HCT116 (cell line): ENCODE measurements around the gene NPIPB4. TPM values are rescaled to one million over a fixed set of nuclear protein-coding genes. Genes with fewer than 3 reads are reported as not detected.
"Not testable (repeated sequence)": the region's sequence is repeated elsewhere in the genome, so short reads cannot be mapped to it uniquely, and the experiment has no call there.

Experiments used
- ATAC-seq: fragments of 200-7000 bp; cut with Tn5 transposase; 2 replicates; pipeline ENCODE4 v1.9.1; 2020; ENCODE audit warnings: mild to moderate bottlenecking, moderate library complexity
- BruUV-seq: library from RNA; stranded (reverse); fragments of 400-500 nt; replicated peaks from 2 replicates; lab custom pipeline; 2021; lab: Mats Ljungman, UMichigan
- CTCF ChIA-PET: fragments of 300-600 bp; sonication (Branson Sonifier 250); formaldehyde crosslinking; loops from one replicate; lab custom pipeline; 2021; ENCODE audit warnings: antibody characterized with exemption; lab: Charles Lee
- POLR2A ChIA-PET: fragments of 300-600, 350-600 bp; sonication (Branson Sonifier 250); formaldehyde crosslinking; loops from one replicate; lab custom pipeline; 2021; ENCODE audit warnings: antibody characterized with exemption; lab: Charles Lee
- RAD21 ChIA-PET, 2 experiments: fragments of 300-600 bp; sonication (Branson Sonifier 250); formaldehyde crosslinking; loops; one replicate each; lab custom pipeline; 2023; ENCODE audit warnings: low total read pairs in 2 of 2; ENCODE audit not compliant: uncharacterized antibody in 2 of 2, unreplicated experiment in 2 of 2, low non-redundant PET in 1 of 2; lab: Charles Lee
- DNase-seq: peaks from one replicate; pipeline ENCODE4 v3.0.0-alpha.2; 2010; ENCODE audit warnings: low read depth, low spot score
- H2AFZ ChIP-seq: fragments of 200-600 bp; shearing (Covaris generic), sonication (generic); 2 replicates; pipeline ENCODE4 v1.6.1; 2017; ENCODE audit warnings: low read depth, mixed run types, mixed read lengths, antibody characterized with exemption, low read length; ENCODE audit not compliant: poor library complexity, severe bottlenecking
- H3K27ac ChIP-seq: 2 replicates; pipeline ENCODE4 v1.5.1; 2012; ENCODE audit warnings: low read depth, low read length
- H3K27me3 ChIP-seq: fragments of 200-600 bp; sonication (generic); 2 replicates; pipeline ENCODE4 v1.6.1; 2016; ENCODE audit warnings: mixed run types, low read length, mixed read lengths; ENCODE audit not compliant: insufficient read depth
- H3K36me3 ChIP-seq, 2 experiments: fragments of 200-500 bp in 1 of 2; fragments of 200-600 bp in 1 of 2; sonication (Bioruptor generic) in 1 of 2; sonication (generic) in 1 of 2; 2 replicates each; pipeline versions ENCODE4 v1.5.1 to v1.6.1; 2014 to 2016; ENCODE audit warnings: low read length in 2 of 2, inconsistent platforms in 1 of 2, mixed read lengths in 1 of 2, mixed run types in 1 of 2; ENCODE audit not compliant: insufficient read depth in 2 of 2, control insufficient read depth in 1 of 2
- H3K4me1 ChIP-seq, 2 experiments: fragments of 200-600 bp in 1 of 2; sonication (generic) in 1 of 2; 2 replicates each; pipeline versions ENCODE4 v1.5.1 to v1.6.1; 2012 to 2017; ENCODE audit warnings: low read length in 2 of 2, inconsistent platforms in 1 of 2, mild to moderate bottlenecking in 1 of 2, mixed read lengths in 1 of 2, mixed run types in 1 of 2, moderate library complexity in 1 of 2; ENCODE audit not compliant: insufficient read depth in 2 of 2, control insufficient read depth in 1 of 2
- H3K4me2 ChIP-seq: fragments of 200-600 bp; sonication (generic); 2 replicates; pipeline ENCODE4 v1.6.1; 2017; ENCODE audit warnings: mixed run types, low read length, mixed read lengths
- H3K4me3 ChIP-seq, 2 experiments: fragments of 200-600 bp in 1 of 2; sonication (generic) in 1 of 2; replicated peaks in 1 of 2; 2 replicates each; pipeline ENCODE4 v1.5.1; 2011 to 2016; ENCODE audit warnings: low read length in 2 of 2, control low read depth in 1 of 2, low read depth in 1 of 2, mild to moderate bottlenecking in 1 of 2, mixed read lengths in 1 of 2, mixed run types in 1 of 2
- H3K79me2 ChIP-seq: fragments of 200-600 bp; sonication (generic); 2 replicates; pipeline ENCODE4 v1.6.1; 2017; ENCODE audit warnings: mild to moderate bottlenecking, mixed run types, low read length, moderate library complexity, mixed read lengths; ENCODE audit not compliant: insufficient read depth
- H3K9ac ChIP-seq: fragments of 200-600 bp; sonication (generic); 2 replicates; pipeline ENCODE4 v1.6.1; 2016; ENCODE audit warnings: low read length, mixed read lengths
- H3K9me2 ChIP-seq: fragments of 200-600 bp; sonication (generic), shearing (Covaris generic); 2 replicates; pipeline ENCODE4 v1.6.1; 2017; ENCODE audit warnings: mixed run types, mild to moderate bottlenecking, moderate library complexity; ENCODE audit not compliant: insufficient read depth
- H3K9me3 ChIP-seq, 2 experiments: fragments of 200-500 bp in 1 of 2; fragments of 200-600 bp in 1 of 2; sonication (Bioruptor generic) in 1 of 2; sonication (generic) in 1 of 2; 2 replicates each; pipeline ENCODE4 v1.6.1; 2014 to 2017; ENCODE audit warnings: low read length in 2 of 2, mixed read lengths in 2 of 2, inconsistent platforms in 1 of 2, low read depth in 1 of 2, mild to moderate bottlenecking in 1 of 2, mixed run types in 1 of 2, moderate library complexity in 1 of 2; ENCODE audit not compliant: control insufficient read depth in 1 of 2, insufficient read depth in 1 of 2
- H4K20me1 ChIP-seq: fragments of 200-600 bp; sonication (generic), shearing (Covaris generic); 2 replicates; pipeline ENCODE4 v1.6.1; 2017; ENCODE audit warnings: mixed run types, mild to moderate bottlenecking, moderate library complexity; ENCODE audit not compliant: insufficient read depth
- intact Hi-C: fragments of 100-400 bp; cut with micrococcal nuclease; formaldehyde crosslinking; loops from 2 replicates; pipeline ENCODE4 v1.10.0; 2022
- total RNA-seq: library from RNA; stranded (reverse); gene quantifications from one replicate; pipeline ENCODE4 v1.2.1, GENCODE V29; 2021; ENCODE audit not compliant: unreplicated experiment

The NPIPB4 gene
- total RNA-seq, 1 experiment from 2014 or later: 68.3 TPM

GRCh38 chr16:21815694-21816093 is 41.9 kb downstream of the NPIPB4 start:
- CTCF ChIA-PET, intact Hi-C loops: not testable (repeated sequence)

DNA sequence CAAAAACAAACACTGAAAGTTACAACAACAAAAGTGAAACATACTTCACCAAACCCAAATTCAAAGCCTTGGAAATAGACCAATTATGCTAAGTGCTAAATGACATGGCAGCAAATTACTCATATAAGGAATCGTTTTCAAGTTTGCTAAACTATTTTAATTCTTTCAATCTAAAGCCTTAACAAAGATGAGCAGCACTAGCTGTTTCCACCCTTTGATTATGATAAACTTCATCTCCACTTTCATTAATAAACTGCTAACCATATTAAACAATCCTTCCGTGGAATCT is 55.2 kb downstream of the NPIPB4 start:
- H2AFZ ChIP-seq, H3K27me3 ChIP-seq, H4K20me1 ChIP-seq, ATAC-seq, RAD21 ChIA-PET, H3K9me2 ChIP-seq, H3K4me1 ChIP-seq, H3K27ac ChIP-seq, DNase-seq, H3K4me3 ChIP-seq, H3K36me3 ChIP-seq, H3K9me3 ChIP-seq, POLR2A ChIA-PET, BruUV-seq, H3K79me2 ChIP-seq, H3K9ac ChIP-seq, H3K4me2 ChIP-seq: not testable (repeated sequence)
- intact Hi-C loops: loop anchor here (10.0 kb wide), 1 partner anchor 148 kb away; the partner anchor contains the start of gene IGSF6
- CTCF ChIA-PET: interaction anchor here (0.6 to 0.9 kb wide), 2 partner anchors 145 to 218 kb away, joined by 3 read pairs; no protein-coding TSS in a partner anchor

More at GRCh38 chr16:21815694-21816093, 41.9 kb downstream of the NPIPB4 start:
- POLR2A ChIA-PET, H3K27me3 ChIP-seq, H3K4me1 ChIP-seq, BruUV-seq, DNase-seq, H3K4me2 ChIP-seq, H3K9me2 ChIP-seq, RAD21 ChIA-PET, H3K79me2 ChIP-seq, H3K9ac ChIP-seq, H3K27ac ChIP-seq, H4K20me1 ChIP-seq, H3K9me3 ChIP-seq, H3K4me3 ChIP-seq, H2AFZ ChIP-seq, ATAC-seq, H3K36me3 ChIP-seq: not testable (repeated sequence)
